T-helper 1 cell treated with Interleukin-12 subunit alpha and Interleukin-12 subunit beta and Interleukin-4 antibody, amounts not matched to agents 30 ng/mL and 1 ng/mL, for 36 hours (primary cell): Measurements from ENCODE around the gene PDE10A. TPM values are rescaled to one million over a fixed set of nuclear protein-coding genes. Genes with fewer than 3 reads are reported as not detected.
"Not testable (repeated sequence)": the region's sequence is repeated elsewhere in the genome, so short reads cannot be mapped to it uniquely, and the experiment has no call there.

Experiments used
- intact Hi-C: fragments of 100-400 bp; cut with micrococcal nuclease; formaldehyde crosslinking; loops from one replicate; pipeline ENCODE4 v1.15.1; 2024
- total RNA-seq: library from RNA; stranded (reverse); gene quantifications from 2 replicates; pipeline ENCODE4 v1.2.3, GENCODE V29; 2022

The PDE10A gene
- total RNA-seq, 1 donor from 2014 or later = not detected

DNA sequence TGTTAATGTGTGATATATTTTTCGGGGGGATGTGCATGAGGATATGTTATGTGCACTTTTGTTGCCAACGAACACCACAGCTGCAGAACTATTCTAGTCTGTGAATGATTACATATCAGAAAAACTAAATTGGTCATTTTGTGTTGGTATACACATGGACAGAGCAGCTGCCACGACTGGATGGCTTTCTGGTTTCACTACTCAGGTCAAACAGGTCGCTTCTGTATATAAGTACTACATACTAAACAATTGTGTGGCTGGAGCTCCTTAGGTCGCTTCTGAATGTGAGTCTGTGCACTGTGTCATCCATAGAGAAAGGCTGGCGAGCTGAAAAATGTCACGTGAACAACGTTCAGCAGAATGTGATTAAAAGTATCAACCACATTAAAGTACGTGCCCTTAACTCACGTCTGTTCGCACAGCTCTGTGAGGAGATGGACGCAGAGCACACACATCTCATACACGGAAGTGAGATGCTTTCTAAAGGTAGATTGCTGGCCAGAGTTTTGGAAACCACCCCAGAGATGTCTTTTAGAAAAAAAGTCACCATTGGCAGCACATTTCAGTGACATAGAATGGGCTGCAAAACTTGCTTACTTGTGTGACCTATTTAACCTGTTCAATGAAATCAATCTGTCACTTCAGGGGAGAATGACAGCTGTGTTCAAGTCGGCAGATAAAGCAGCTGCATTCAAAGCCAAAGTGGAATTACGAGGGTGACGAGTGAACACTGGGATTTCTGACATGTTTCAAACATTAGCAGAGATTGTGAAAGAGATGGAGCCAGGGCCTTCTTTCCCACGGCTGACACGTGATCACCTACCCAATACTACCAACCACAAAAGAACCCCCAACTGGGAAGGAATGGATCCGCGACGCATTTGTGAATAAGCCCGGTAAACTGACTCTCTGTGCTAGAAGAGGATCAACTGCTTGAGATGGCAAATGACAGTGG is 176.6 kb downstream of the PDE10A start:
- intact Hi-C loops = no loop called here

DNA sequence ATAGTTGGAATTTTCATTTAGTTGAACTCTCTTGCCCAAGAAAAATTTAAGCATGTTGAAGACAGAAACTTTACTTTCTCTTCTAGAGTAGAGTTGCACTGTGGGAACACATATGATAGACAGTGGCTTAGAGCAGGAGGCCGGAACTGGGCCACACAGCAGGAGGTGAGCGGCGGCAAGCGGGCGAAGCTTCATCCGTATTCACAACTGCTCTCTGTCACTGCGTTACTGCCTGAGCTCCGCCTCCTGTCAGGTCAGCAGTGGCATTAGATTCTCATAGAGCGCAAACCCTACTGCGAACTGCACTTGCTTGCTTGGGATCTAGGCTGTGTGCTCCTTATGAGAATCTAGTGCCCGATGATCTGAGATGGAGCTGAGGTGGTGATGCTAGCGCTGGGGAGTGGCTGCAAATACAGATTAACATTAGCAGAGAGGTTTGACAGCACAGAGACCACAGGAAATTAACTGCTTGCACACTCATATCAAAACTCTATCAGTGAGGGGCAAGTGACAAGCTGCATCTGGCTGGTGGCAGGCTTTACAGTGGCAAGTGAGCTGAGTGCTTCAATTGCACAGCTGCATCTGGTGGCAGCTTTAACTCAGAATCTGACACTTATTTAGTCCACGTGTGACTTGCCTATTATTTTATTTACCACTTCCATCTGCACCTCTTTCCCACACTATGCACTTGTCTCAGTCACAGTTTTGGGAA is 178.7 kb downstream of the PDE10A start:
- intact Hi-C loops = no loop called here

DNA sequence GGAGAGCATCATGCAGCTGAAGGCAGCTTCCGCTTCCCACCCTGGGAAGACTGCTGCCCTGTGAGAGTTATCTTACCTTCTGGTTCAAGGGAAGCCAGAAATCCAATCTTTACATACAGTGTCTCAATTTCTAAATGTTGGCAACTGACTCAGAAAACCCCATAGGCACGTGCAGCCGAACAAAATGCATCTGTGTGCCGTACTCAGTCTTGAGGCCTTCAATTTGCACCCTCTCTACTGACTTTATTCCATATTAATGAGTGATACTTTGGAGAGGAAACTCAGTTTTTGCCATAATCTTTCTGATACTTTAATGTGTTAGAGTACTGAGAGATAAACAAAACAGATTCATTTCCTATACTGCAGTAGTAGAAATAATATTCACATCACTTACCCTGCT is 181.1 kb downstream of the PDE10A start:
- intact Hi-C loops = no loop called here

- intact Hi-C loops = no loop called here
These were observed 182.1 kb downstream of the PDE10A start for GRCh38 chr6:165480916-165481315.

- intact Hi-C loops = no loop called here
These were observed 184.5 kb downstream of the PDE10A start for GRCh38 chr6:165478581-165478980.

- intact Hi-C loops = no loop called here
These were observed 193.6 kb downstream of the PDE10A start for GRCh38 chr6:165469483-165469882.

DNA sequence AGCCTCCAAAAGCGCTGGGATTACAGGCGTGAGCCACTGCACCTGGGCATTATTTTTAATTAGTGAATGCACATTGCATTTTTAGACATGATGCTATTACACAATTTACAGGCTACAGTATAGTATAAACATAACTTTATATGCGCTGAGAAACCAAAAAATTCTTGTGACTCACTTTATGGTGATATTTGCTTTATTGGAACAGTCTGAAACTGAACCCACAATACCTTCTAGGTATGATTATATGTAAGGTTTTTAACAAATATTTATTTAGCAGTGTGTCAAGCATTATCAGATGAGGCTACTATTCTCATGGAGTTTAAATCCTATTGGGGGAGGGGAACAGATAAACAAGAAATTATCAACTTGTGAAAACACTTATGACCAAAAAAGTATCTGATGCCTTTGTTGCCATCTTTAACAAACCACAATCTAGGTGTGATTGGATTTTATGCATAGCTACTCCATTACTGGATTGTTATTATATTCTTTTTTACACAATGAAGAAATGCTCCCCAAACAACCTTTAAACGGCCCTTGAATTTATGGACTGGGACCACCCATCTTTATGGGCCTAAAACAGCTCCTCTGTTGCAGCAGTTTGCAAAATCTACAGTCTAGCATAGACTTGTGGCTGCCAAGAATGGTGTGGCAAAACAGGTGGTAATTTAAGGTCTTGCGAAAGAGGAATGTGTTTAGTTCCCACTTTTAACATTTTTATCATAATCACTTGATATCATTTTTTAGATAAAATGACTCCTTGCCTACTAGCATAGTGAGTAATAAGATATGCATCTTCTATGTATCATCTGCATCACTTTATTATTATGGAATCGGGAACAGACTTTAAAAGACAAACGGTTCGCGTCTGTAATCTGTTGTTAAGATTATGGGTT is 194.5 kb downstream of the PDE10A start:
- intact Hi-C loops = no loop called here

DNA sequence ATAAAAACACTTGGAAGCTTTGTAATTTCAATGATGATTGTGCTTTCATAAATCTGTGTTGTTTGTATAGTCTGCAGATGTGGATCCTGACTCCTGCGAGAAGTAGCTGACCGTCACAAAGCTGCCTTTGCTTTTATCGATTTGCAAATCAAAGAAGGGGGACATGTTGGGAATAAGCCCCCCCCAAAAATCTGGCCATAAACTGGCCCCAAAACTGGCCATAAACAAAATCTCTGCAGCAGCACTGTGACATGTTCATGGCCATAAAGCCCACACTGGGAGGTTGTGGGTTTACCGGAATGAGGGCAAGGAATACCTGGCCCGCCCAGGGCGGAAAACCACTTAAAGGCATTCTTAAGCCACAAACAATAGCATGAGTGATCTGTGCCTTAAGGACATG is 199.5 kb downstream of the PDE10A start:
- intact Hi-C loops = not testable (repeated sequence)

DNA sequence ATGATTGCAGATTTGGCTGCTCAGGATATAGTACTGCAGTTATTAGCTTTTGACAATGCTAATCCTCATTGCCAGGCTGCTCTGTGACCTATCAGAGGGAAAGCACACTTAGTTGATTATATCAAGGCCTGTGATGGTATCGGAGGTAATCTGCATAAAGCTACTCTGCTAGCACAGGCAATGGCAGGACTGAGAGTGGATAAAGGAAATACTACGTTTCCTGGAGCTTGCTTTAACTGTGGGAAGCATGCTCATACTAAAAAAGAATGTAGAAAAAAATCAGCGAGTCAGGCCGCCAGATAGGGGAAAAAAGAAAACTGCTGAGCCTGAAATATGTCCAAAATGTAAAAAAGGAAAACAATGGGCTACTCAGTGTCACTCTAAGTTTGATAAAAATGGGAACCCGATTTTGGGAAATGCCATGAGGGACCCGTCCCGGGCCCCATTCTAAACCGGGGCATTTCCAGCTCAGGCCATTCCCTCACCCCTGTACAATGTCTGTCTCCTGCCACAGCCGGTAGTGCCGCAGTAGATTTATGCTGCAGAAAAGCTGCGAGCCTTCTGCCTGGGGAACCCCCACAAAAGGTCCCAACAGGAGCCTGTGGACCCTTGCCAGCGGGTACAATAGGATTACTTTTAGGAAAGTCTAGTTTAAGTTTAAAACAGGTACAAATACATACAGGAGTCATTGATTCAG is 203.3 kb downstream of the PDE10A start:
- intact Hi-C loops = not testable (repeated sequence)

- intact Hi-C loops = no loop called here
These were observed 204.9 kb downstream of the PDE10A start for GRCh38 chr6:165458134-165458533.

GRCh38 chr6:165456286-165456685 is 206.8 kb downstream of the PDE10A start:
- intact Hi-C loops = no loop called here

GRCh38 chr6:165455488-165455887 is 207.6 kb downstream of the PDE10A start:
- intact Hi-C loops = no loop called here

DNA sequence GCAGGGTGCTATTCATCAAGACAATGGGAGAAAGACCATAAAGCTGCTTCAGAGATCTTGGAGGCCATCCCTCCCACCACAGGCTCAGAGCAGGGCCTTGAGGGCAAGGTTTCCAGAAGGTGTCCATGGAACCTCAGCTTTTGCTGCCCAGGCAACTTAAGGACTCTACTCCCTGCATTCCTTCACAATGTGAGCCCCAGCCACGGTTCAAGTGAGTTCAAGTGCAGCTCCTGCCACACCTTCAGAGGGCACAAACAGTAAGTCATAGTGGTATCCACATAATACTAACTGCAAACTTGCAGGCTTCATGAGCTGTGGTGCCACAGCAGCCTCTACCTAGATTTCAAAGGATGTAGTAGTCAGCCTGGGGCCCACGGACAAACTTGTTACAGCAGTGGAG is 209.6 kb downstream of the PDE10A start:
- intact Hi-C loops = no loop called here

DNA sequence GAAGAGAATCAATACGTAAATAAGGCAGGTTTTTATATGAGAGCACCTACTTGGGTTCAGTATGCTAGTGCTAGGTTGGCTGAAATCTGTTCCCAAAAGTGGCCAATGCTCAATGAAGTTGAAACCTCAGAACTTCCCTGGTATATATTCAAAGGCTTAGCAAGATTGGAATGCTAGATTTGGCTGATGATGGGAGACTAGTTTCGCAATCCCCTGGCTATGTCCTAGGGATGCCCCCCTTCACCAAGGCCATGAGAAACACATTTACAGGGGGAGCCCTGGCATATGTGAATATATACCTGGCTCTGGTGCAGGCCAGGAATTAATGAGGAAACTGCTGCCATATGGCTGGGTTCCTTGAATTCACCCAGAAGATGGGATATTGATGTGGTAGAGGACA is 211.2 kb downstream of the PDE10A start:
- intact Hi-C loops = no loop called here

- intact Hi-C loops = no loop called here
These were observed 214.8 kb downstream of the PDE10A start for GRCh38 chr6:165448210-165448609.

GRCh38 chr6:165447141-165447540 is 215.9 kb downstream of the PDE10A start:
- intact Hi-C loops = no loop called here

DNA sequence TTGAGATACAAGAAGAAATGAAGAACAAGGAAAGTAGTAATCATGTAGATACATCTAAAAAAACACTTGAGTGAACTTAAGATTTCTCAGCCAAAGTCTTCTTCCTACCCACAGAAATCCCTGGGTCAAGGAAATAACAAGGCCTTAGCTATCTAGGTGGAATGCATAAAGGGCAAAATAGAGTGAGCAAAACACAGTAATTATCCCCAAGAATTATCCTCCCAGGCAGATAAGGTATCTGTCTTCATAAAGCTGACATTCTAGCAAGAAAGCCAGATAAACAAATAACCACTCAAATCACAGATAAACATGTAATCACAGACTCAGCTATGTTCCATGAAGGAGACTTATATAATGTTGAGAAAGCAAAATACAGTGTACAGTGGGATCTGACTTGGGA is 216.7 kb downstream of the PDE10A start:
- intact Hi-C loops = no loop called here

GRCh38 chr6:165443462-165443861 is 219.6 kb downstream of the PDE10A start:
- intact Hi-C loops = no loop called here

DNA sequence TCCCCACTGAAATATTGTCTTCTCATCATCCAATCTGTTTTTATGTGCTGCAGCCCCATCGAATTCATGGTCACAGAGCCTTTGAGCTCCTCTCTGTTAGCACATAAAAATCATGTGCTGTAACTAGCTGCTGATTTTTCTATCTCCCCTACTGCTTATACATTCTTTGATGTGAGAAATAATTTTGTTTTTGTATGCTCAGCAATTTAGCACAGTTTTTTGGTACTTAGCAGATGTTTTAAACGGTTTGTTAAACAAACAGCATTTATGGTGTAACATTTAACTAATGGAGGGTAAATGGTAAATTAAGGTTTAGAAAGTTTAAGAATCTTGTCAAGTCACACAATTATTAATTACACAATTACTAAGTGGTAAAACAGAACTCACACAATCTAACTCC is 221.9 kb downstream of the PDE10A start:
- intact Hi-C loops = no loop called here

- intact Hi-C loops = loop anchor here (1.0 kb wide), 2 partner anchors 289 to 666 kb away; no protein-coding TSS in a partner anchor
These were observed 223.0 kb downstream of the PDE10A start for GRCh38 chr6:165439928-165440554.
